ENCODE data around the gene NPL. TPM values are rescaled to one million over a fixed set of nuclear protein-coding genes. Genes with fewer than 3 reads are reported as not detected.

NPL gene
- total RNA-seq, 4 donors from 2014 or later = 4.2 to 13.2 (median 8.0) TPM

DNA sequence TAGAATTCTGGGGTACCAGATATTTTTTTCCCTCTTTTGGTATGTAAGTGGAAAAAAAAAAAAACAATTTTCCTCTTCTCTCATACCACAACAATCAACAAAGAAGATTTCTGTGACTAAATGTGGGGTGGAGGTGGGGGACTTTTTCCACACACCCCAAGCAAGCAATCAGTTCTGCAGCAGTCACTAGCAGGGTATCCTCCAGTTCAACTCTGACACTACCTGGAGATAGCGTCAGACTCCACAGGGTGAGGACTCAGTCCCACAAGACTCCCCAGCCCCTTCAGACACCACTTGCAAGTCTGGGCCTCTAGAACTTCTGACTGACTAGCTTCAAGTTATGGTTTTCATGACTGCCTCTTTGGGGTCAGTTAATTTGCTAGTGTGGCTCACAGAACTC, 55.8 kb downstream of the NPL start:
- Histone ChIP-seq H3K27me3 (no peaks in the 10 kb centered on the region), H3K4me3 (replicated peaks in 1 of 3) (no peak overlapping the region), H3K9me3 (no peaks in the 10 kb centered on the region), H3K36me3 (peaks cover 17 to 24% of the 10 kb centered on the region in 2 donors), H3K27ac (no peak overlapping the region), H3K4me1 (peaks cover 21 to 31% of the 10 kb centered on the region in 2 donors)
- TF ChIP-seq, protein P1, sequence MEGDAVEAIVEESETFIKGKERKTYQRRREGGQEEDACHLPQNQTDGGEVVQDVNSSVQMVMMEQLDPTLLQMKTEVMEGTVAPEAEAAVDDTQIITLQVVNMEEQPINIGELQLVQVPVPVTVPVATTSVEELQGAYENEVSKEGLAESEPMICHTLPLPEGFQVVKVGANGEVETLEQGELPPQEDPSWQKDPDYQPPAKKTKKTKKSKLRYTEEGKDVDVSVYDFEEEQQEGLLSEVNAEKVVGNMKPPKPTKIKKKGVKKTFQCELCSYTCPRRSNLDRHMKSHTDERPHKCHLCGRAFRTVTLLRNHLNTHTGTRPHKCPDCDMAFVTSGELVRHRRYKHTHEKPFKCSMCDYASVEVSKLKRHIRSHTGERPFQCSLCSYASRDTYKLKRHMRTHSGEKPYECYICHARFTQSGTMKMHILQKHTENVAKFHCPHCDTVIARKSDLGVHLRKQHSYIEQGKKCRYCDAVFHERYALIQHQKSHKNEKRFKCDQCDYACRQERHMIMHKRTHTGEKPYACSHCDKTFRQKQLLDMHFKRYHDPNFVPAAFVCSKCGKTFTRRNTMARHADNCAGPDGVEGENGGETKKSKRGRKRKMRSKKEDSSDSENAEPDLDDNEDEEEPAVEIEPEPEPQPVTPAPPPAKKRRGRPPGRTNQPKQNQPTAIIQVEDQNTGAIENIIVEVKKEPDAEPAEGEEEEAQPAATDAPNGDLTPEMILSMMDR (IDR thresholded peaks at IDR 0.05) = no peak
- no peak for TF ChIP-seq POLR2A (IDR thresholded peaks at IDR 0.05)
- WGBS, 2 donors = 90 to 95% methylated on average over 1 of the region's 1 CpG
- DNase-seq = no peak
- intact Hi-C loops (cut with DNase I) = no loop called here

DNA sequence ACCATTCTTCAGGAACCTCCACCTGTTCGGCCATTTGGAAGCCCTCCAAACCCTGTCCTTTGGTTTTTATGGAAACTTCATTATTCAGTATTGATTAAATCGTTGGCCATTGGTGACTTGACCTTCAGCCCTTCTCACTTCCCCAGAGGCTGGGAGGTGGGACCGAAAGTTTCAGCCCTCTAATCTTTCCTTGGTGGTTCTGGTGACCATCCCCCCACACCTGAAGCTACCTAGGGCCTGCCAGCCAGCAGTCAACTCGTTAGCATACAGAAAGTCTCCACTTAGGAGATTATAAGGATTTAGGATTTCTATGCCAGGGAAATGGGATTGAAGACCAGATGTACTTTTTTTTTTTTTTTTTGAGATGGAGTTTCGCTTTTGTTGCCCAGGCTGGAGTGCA, 56.3 kb downstream of the NPL start:
- Histone ChIP-seq H3K27ac (no peak overlapping the region), H3K9me3 (no peaks in the 10 kb centered on the region), H3K4me1 (peaks cover 15 to 26% of the 10 kb centered on the region in 2 donors), H3K27me3 (no peaks in the 10 kb centered on the region), H3K4me3 (replicated peaks in 1 of 3) (no peak overlapping the region), H3K36me3 (peaks cover 20 to 24% of the 10 kb centered on the region in 2 donors)
- no peak for DNase-seq
- TF ChIP-seq POLR2A (IDR thresholded peaks at IDR 0.05) = no peak
- TF ChIP-seq, protein P1 (IDR thresholded peaks at IDR 0.05) = no peak
- intact Hi-C loops (cut with DNase I) = no loop called here
- WGBS, 2 donors = 80 to 90% methylated on average over 5 of the region's 5 CpGs

DNA sequence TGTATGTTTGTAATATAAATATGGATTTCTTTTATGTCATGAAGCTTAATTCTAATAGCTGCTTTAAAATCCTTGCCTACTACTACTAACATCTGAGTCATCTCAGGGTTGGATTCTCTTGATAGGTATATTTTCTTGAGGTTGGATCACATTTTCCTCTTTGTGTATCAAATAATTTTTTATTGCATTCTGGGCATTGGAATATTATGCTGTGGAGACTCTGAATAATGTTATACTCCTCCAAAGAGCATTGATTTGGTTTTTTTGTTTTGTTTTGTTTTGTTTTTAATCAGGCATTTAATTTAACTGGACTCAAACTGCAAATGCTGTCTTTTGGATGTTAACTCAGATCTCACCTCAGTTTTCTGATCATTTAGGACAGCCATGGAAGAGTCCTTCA, 57.5 kb downstream of the NPL start:
- TF ChIP-seq, protein P1 (IDR thresholded peaks at IDR 0.05) = no peak
- H3K36me3 ChIP-seq = peaks cover 28 to 32% of the 10 kb centered on the region in 2 donors
- no peaks in the 10 kb centered on the region for H3K9me3 ChIP-seq
- DNase-seq = no peak
- H3K4me3 ChIP-seq (replicated peaks in 1 of 3) = no peak overlapping the region
- intact Hi-C loops (cut with DNase I) = no loop called here
- no peaks in the 10 kb centered on the region for H3K27me3 ChIP-seq
- H3K27ac ChIP-seq = no peak overlapping the region
- peaks cover 3 to 14% of the 10 kb centered on the region in 2 donors for H3K4me1 ChIP-seq

DNA sequence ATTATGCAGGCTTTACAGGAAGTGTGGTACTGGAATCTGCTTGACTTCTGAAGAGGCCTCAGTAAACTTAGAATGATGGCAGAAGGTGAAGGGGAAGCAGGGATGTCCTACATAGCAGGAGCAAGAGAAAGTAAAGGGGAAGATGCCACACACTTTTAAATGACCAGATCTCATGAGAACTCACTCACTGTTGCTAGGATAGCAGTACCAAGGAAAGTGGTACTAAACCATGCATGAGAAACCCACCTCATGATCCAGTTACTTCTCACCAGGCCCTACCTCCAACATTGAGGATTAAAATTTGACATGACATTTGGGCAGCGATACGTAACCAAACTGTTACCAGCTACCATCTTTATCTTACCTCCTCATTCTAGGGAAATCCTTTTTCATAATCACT, 59.2 kb downstream of the NPL start:
- WGBS, 2 donors = 93 to 100% methylated on average over 2 of the region's 2 CpGs
- TF ChIP-seq POLR2A (IDR thresholded peaks at IDR 0.05) = no peak
- TF ChIP-seq, protein P1 (IDR thresholded peaks at IDR 0.05) = no peak
- H3K4me3 ChIP-seq (replicated peaks in 1 of 3) = no peak overlapping the region
- no peak overlapping the region for H3K27ac ChIP-seq
- intact Hi-C loops (cut with DNase I) = no loop called here
- DNase-seq = no peak
- H3K4me1 ChIP-seq = peaks cover 0 to 7% of the 10 kb centered on the region in 2 donors
- H3K9me3 ChIP-seq = no peaks in the 10 kb centered on the region
- H3K27me3 ChIP-seq = no peaks in the 10 kb centered on the region
- peaks cover 42 to 48% of the 10 kb centered on the region in 2 donors for H3K36me3 ChIP-seq

GRCh38 chr1:182850319-182850718, 60.7 kb downstream of the NPL start:
- TF ChIP-seq, protein P1 (IDR thresholded peaks at IDR 0.05) = no peak
- TF ChIP-seq POLR2A (IDR thresholded peaks at IDR 0.05) = no peak
- no peak overlapping the region for H3K27ac ChIP-seq
- peaks cover 53 to 64% of the 10 kb centered on the region in 2 donors for H3K36me3 ChIP-seq
- no peak overlapping the region for H3K4me3 ChIP-seq (replicated peaks in 1 of 3)
- no peak for DNase-seq
- 94 to 98% methylated on average over 4 of the region's 4 CpGs for WGBS, 2 donors
- H3K9me3 ChIP-seq = no peaks in the 10 kb centered on the region
- intact Hi-C loops (cut with DNase I) = no loop called here
- H3K27me3 ChIP-seq = no peaks in the 10 kb centered on the region
- H3K4me1 ChIP-seq = peaks cover 0 to 7% of the 10 kb centered on the region in 2 donors

Measured in thyroid gland (tissue), 4 donors.